GM12878 (cell line): ENCODE measurements around the gene PDPN. TPM values are rescaled to one million over a fixed set of nuclear protein-coding genes. Genes with fewer than 3 reads are reported as not detected.

Experiments used
- ATAC-seq: fragments of 200-7000 bp; cut with Tn5 transposase; 3 replicates; pipeline ENCODE4 v1.9.1; 2020; ENCODE audit warnings: mild to moderate bottlenecking, moderate library complexity
- BruUV-seq: library from RNA; stranded (reverse); fragments of 400-500 nt; replicated peaks from 2 replicates; lab custom pipeline; 2021; lab: Mats Ljungman, UMichigan
- CTCF ChIA-PET: fragments of 300-600 bp; sonication (Branson Sonifier 250); formaldehyde crosslinking; extraction: SDS; loops from one replicate; lab custom pipeline; 2021; ENCODE audit warnings: inconsistent platforms; lab: Yijun Ruan, JAX
- POLR2A ChIA-PET: fragments of 350-600 bp; formaldehyde crosslinking; extraction: SDS; loops from one replicate; lab custom pipeline; 2021; ENCODE audit warnings: inconsistent platforms; lab: Charles Lee
- RAD21 ChIA-PET: fragments of 300-600 bp; sonication (Branson Sonifier 250); formaldehyde crosslinking; loops from one replicate; lab custom pipeline; 2023; ENCODE audit warnings: antibody characterized with exemption; ENCODE audit not compliant: unreplicated experiment; lab: Charles Lee
- SMC1A ChIA-PET: fragments of 300-600 bp; sonication (Branson Sonifier 250); formaldehyde crosslinking; loops from one replicate; lab custom pipeline; 2023; ENCODE audit not compliant: unreplicated experiment, uncharacterized antibody; lab: Charles Lee
- DNase-seq: peaks from one replicate; pipeline ENCODE4 v3.0.0-alpha.2; 2011; ENCODE audit warnings: low read depth, low spot score
- FAIRE-seq: peaks from 3 replicates; lab custom pipeline; 2011; peaks lifted over from hg19 to GRCh38; lab: Jason Lieb, UNC
- H2AFZ ChIP-seq: 2 replicates; pipeline ENCODE4 v1.6.0; 2011; ENCODE audit warnings: low read depth, low read length, control low read depth; ENCODE audit not compliant: control insufficient read depth
- H3K27ac ChIP-seq: 2 replicates; pipeline ENCODE4 v1.5.1; 2011; ENCODE audit warnings: control low read depth; ENCODE audit not compliant: control insufficient read depth, insufficient read depth
- H3K27me3 ChIP-seq, 2 experiments: replicated peaks in 1 of 2; 2 replicates each; pipeline versions ENCODE4 v1.6.0 to v1.6.1; 2011; ENCODE audit warnings: low read length in 1 of 2; ENCODE audit not compliant: control insufficient read depth in 2 of 2, insufficient read depth in 2 of 2
- H3K36me3 ChIP-seq, 2 experiments: 2 replicates each; pipeline ENCODE4 v1.5.1; 2011; ENCODE audit warnings: low read length in 1 of 2; ENCODE audit not compliant: control insufficient read depth in 2 of 2, insufficient read depth in 2 of 2
- H3K4me1 ChIP-seq: 2 replicates; pipeline ENCODE4 v1.6.1; 2011; ENCODE audit warnings: mild to moderate bottlenecking, low read length, moderate library complexity, mixed read lengths; ENCODE audit not compliant: control insufficient read depth, insufficient read depth
- H3K4me2 ChIP-seq: 2 replicates; pipeline ENCODE4 v1.6.0; 2011; ENCODE audit warnings: control low read depth; ENCODE audit not compliant: control insufficient read depth, insufficient read depth
- H3K4me3 ChIP-seq: fragments of 200-600 bp; sonication (generic); 2 replicates; pipeline ENCODE4 v1.5.1; 2016
- H3K79me2 ChIP-seq: 2 replicates; pipeline ENCODE4 v1.6.0; 2011; ENCODE audit warnings: low read length; ENCODE audit not compliant: control insufficient read depth, insufficient read depth
- H3K9ac ChIP-seq: 2 replicates; pipeline ENCODE4 v1.8.0; 2011; ENCODE audit warnings: low read length, control low read depth, mixed read lengths; ENCODE audit not compliant: control insufficient read depth, insufficient read depth
- H3K9me3 ChIP-seq: replicated peaks from 3 replicates; pipeline ENCODE4 v1.5.1; 2011; ENCODE audit warnings: mild to moderate bottlenecking, low read length; ENCODE audit not compliant: control insufficient read depth, insufficient read depth
- H4K20me1 ChIP-seq: 2 replicates; pipeline ENCODE4 v1.6.0; 2011; ENCODE audit not compliant: control insufficient read depth, insufficient read depth
- ASH2L ChIP-seq: fragments of 300-600, 200-600 bp; sonication (generic); IDR thresholded peaks from 2 replicates; pipeline ENCODE4 v1.6.1; 2017; ENCODE audit warnings: low read depth, mild to moderate bottlenecking, borderline replicate concordance
- CBX3 ChIP-seq: fragments of 200-600 bp; sonication (generic); IDR thresholded peaks from 2 replicates; pipeline ENCODE4 v1.6.1; 2016; ENCODE audit warnings: low read depth, borderline replicate concordance
- HDAC2 ChIP-seq: fragments of 200-600 bp; sonication (generic); IDR thresholded peaks from 2 replicates; pipeline ENCODE4 v1.6.1; 2017
- NBN ChIP-seq: fragments of 450-650 bp; IDR thresholded peaks from 2 replicates; pipeline ENCODE4 v1.6.1; 2016
- NFIC ChIP-seq: IDR thresholded peaks from 2 replicates; pipeline ENCODE4 v1.6.1; 2012; ENCODE audit warnings: low read depth, mild to moderate bottlenecking, inconsistent platforms, low read length, moderate library complexity
- NFYA ChIP-seq: IDR thresholded peaks from 2 replicates; pipeline ENCODE4 v1.6.1; 2011; ENCODE audit warnings: low read depth, mild to moderate bottlenecking, low read length, improper control_type of control experiment, borderline replicate concordance
- NR2F1 ChIP-seq: fragments of 450-650 bp; conservative IDR thresholded peaks from 2 replicates; pipeline ENCODE4 v1.6.1; 2017; ENCODE audit warnings: mild to moderate bottlenecking
- POU2F2 ChIP-seq: IDR thresholded peaks from 3 replicates; pipeline ENCODE4 v1.6.1; 2011; ENCODE audit warnings: low read depth, mild to moderate bottlenecking, low read length, borderline replicate concordance
- SMC3 ChIP-seq: IDR thresholded peaks from 2 replicates; pipeline ENCODE4 v1.6.1; 2011; ENCODE audit warnings: low read length, improper control_type of control experiment, borderline replicate concordance
- SPI1 ChIP-seq: IDR thresholded peaks from 2 replicates; pipeline ENCODE4 v1.6.1; 2011; ENCODE audit warnings: low read depth, mild to moderate bottlenecking, low read length, moderate library complexity, borderline replicate concordance; ENCODE audit not compliant: insufficient read depth
- STAT3 ChIP-seq: IDR thresholded peaks from 2 replicates; pipeline ENCODE4 v1.6.1; 2011; ENCODE audit warnings: low read depth, low read length, improper control_type of control experiment
- YY1 ChIP-seq: IDR thresholded peaks from 2 replicates; pipeline ENCODE4 v1.6.1; 2011; ENCODE audit warnings: low read depth, mild to moderate bottlenecking, low read length
- ZBED1 ChIP-seq: IDR thresholded peaks from 2 replicates; pipeline ENCODE4 v1.6.1; 2016; ENCODE audit warnings: borderline replicate concordance
- WGBS: methylation state at CpG from one replicate; pipeline ENCODE4 v1.1.6; 2016; ENCODE audit warnings: low lambda C conversion rate; ENCODE audit not compliant: insufficient replicate concordance, insufficient coverage; ENCODE audit errors: missing lambda C conversion rate; 5-methylcytosine and 5-hydroxymethylcytosine counted together
- in situ Hi-C: fragments of 300-500 bp; cut with MboI; formaldehyde crosslinking; loops from 9 replicates; pipeline ENCODE4 v1.14.3; 2018; ENCODE audit warnings: mixed read lengths
- intact Hi-C: fragments of 100-400 bp; cut with micrococcal nuclease; formaldehyde crosslinking; loops from one replicate; pipeline ENCODE4 v1.14.2; 2022; ENCODE audit not compliant: unreplicated experiment
- polyA plus RNA-seq, 11 experiments: library from polyadenylated mRNA; depleted of rRNA in 4 of 11; unstranded in 6 of 11; stranded (reverse) in 5 of 11; fragments of >200 nt; fragmentation: Nextera tagmentation in 4 of 11; fragmentation: Illumina TruSeq in 1 of 11; extraction: Ambion mirVana in 4 of 11; extraction: Trizol in 1 of 11; gene quantifications; 1 replicate in 1 of 11; 2 replicates in 10 of 11; pipeline versions ENCODE4 v1.2.1 to v1.2.3, GENCODE V29; 2011 to 2016; ENCODE audit warnings: inconsistent platforms in 2 of 11, missing spikeins in 2 of 11, low read depth in 1 of 11
- total RNA-seq, 4 experiments: library from RNA; depleted of rRNA in 3 of 4; stranded (reverse); fragments of >200 nt in 3 of 4; fragmentation: Illumina TruSeq in 1 of 4; extraction: Trizol in 1 of 4; gene quantifications; 2 replicates each; pipeline versions ENCODE4 v1.2.1 to v1.2.3, GENCODE V29; 2013 to 2021
- TF ChIP-seq, protein P1 (sequence below): fragments of 450-650 bp; IDR thresholded peaks from 2 replicates; pipeline ENCODE4 v1.6.1; 2018; ENCODE audit warnings: mild to moderate bottlenecking, low read depth, moderate library complexity; ENCODE audit not compliant: partially characterized antibody
- TF ChIP-seq, protein P2 (sequence below): IDR thresholded peaks from 2 replicates; pipeline ENCODE4 v1.6.1; 2011; ENCODE audit warnings: borderline replicate concordance, low read depth, mild to moderate bottlenecking, moderate library complexity, mixed read lengths, low read length; ENCODE audit not compliant: insufficient read depth; ENCODE audit errors: extremely low read length
- TF ChIP-seq, protein P3 (sequence below): fragments of 450-650 bp; IDR thresholded peaks from 2 replicates; pipeline ENCODE4 v1.6.1; 2016; ENCODE audit warnings: mild to moderate bottlenecking

PDPN gene
- total and polyA plus RNA-seq, 10 of the 15 experiments (the other 5 are each of a cell fraction or from before 2014, with no cell fraction given), result 0.21 TPM; not detected in 9

DNA sequence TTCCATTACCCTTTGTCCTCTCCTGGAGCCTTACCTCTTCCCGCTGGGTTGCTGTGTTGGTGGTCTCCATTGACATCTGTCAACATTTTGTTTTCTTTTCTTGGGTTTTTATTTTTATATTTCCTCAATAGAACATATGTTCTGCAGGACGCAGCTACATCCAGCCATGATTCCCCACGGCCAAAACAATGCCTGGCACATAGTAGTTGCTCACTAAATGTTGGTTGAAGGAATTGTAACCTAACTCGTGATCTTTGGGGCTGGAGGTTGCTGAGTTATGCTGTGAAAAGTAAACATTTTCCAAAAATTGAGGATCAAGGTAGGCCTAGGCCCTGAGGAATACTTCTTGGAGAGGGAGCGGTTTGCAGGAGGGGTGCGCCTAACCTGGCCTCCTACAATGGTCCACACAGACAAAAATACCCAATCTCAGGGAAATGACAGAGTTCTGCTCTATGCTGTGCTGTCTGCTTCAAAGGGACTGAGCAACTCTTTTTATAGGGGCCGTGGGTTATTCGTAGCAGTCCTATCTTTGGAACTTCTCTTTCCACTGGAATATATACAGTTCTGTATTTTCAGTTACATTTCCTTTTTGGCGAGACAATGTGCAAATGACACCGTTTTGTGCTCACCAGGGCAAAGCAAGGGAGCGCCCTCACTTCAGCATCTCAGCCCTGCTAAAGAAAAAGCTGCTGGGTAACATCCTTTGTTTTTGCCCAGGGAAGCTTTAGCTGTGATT is 1.4 kb downstream of the PDPN start:
- H3K36me3 ChIP-seq, result no peaks in the 10 kb centered on the region
- H3K9ac ChIP-seq, result no peak overlapping the region
- in situ Hi-C loops, result no loop called here
- FAIRE-seq (no peak), ATAC-seq (no peak), DNase-seq (no peak)
- H3K4me1 ChIP-seq, result no peaks in the 10 kb centered on the region
- BruUV-seq, result no TSS peak
- H3K79me2 ChIP-seq, result no peaks in the 10 kb centered on the region
- CTCF ChIA-PET, result no interaction called here
- no peaks in the 10 kb centered on the region for H4K20me1 ChIP-seq
- H2AFZ ChIP-seq, result no peak overlapping the region
- POLR2A ChIA-PET, result no interaction called here
- SMC1A ChIA-PET, result no interaction called here
- 23% methylated on average over 11 of the region's 11 CpGs for WGBS
- H3K9me3 ChIP-seq, result no peaks in the 10 kb centered on the region; the same call in 2 of the 3 replicates
- H3K4me2 ChIP-seq, result no peak overlapping the region
- intact Hi-C loops, result no loop called here
- H3K27ac ChIP-seq, result no peak overlapping the region
- H3K27me3 ChIP-seq, result peaks cover 2% of the 10 kb centered on the region in 2 experiments; a peak in 2 of 4 replicates
- no peak overlapping the region for H3K4me3 ChIP-seq
- RAD21 ChIA-PET, result no interaction called here
- no peak for TF ChIP-seq CBX3
- no peak for TF ChIP-seq NBN
- TF ChIP-seq SMC3, result no peak
- TF ChIP-seq, protein P1, sequence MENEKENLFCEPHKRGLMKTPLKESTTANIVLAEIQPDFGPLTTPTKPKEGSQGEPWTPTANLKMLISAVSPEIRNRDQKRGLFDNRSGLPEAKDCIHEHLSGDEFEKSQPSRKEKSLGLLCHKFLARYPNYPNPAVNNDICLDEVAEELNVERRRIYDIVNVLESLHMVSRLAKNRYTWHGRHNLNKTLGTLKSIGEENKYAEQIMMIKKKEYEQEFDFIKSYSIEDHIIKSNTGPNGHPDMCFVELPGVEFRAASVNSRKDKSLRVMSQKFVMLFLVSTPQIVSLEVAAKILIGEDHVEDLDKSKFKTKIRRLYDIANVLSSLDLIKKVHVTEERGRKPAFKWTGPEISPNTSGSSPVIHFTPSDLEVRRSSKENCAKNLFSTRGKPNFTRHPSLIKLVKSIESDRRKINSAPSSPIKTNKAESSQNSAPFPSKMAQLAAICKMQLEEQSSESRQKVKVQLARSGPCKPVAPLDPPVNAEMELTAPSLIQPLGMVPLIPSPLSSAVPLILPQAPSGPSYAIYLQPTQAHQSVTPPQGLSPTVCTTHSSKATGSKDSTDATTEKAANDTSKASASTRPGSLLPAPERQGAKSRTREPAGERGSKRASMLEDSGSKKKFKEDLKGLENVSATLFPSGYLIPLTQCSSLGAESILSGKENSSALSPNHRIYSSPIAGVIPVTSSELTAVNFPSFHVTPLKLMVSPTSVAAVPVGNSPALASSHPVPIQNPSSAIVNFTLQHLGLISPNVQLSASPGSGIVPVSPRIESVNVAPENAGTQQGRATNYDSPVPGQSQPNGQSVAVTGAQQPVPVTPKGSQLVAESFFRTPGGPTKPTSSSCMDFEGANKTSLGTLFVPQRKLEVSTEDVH, result no peak
- no peak for TF ChIP-seq YY1
- no peak for TF ChIP-seq HDAC2
- TF ChIP-seq NFIC, result no peak
- TF ChIP-seq POU2F2, result no peak
- TF ChIP-seq NR2F1, result no peak
- TF ChIP-seq SPI1, result no peak
- TF ChIP-seq, protein P2, sequence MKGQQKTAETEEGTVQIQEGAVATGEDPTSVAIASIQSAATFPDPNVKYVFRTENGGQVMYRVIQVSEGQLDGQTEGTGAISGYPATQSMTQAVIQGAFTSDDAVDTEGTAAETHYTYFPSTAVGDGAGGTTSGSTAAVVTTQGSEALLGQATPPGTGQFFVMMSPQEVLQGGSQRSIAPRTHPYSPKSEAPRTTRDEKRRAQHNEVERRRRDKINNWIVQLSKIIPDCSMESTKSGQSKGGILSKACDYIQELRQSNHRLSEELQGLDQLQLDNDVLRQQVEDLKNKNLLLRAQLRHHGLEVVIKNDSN, result no peak
- TF ChIP-seq ASH2L, result no peak
- TF ChIP-seq STAT3, result no peak
- TF ChIP-seq, protein P3, sequence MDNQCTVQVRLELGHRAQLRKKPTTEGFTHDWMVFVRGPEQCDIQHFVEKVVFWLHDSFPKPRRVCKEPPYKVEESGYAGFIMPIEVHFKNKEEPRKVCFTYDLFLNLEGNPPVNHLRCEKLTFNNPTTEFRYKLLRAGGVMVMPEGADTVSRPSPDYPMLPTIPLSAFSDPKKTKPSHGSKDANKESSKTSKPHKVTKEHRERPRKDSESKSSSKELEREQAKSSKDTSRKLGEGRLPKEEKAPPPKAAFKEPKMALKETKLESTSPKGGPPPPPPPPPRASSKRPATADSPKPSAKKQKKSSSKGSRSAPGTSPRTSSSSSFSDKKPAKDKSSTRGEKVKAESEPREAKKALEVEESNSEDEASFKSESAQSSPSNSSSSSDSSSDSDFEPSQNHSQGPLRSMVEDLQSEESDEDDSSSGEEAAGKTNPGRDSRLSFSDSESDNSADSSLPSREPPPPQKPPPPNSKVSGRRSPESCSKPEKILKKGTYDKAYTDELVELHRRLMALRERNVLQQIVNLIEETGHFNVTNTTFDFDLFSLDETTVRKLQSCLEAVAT, result no peak
- no peak for TF ChIP-seq ZBED1
- no peak for TF ChIP-seq NFYA
